Stimulated activated CD4-positive, alpha-beta T cell treated with anti-CD3 and anti-CD28 coated beads, Interleukin-2, amount 100 ng/mL, for 4 hours (primary cell): Measurements from ENCODE around the gene LRRC4B.

Experiments
- DNase-seq: peaks from one replicate; pipeline ENCODE4 v3.0.0-alpha.2; 2020; ENCODE audit warnings: low read depth

The LRRC4B gene

GRCh38 chr19:50506700-50507099 lies 61.5 kb downstream of the LRRC4B start:
- no peak for DNase-seq

- DNase-seq, result no peak
These were observed 62.2 kb downstream of the LRRC4B start for GRCh38 chr19:50505856-50506611.

GRCh38 chr19:50501568-50502475 lies 66.4 kb downstream of the LRRC4B start:
- no peak for DNase-seq

- no peak for DNase-seq
These were observed 67.1 kb downstream of the LRRC4B start for GRCh38 chr19:50501186-50501567.

- DNase-seq, result no peak
These were observed 67.5 kb downstream of the LRRC4B start for GRCh38 chr19:50500753-50501151.

GRCh38 chr19:50500060-50500752 lies 68.0 kb downstream of the LRRC4B start:
- no peak for DNase-seq

- DNase-seq, result no peak
These were observed 69.8 kb downstream of the LRRC4B start for GRCh38 chr19:50498219-50499056.

GRCh38 chr19:50497022-50497405 lies 71.2 kb downstream of the LRRC4B start:
- no peak for DNase-seq

- no peak for DNase-seq
These were observed 71.8 kb downstream of the LRRC4B start for GRCh38 chr19:50496189-50497021.

- no peak for DNase-seq
These were observed 73.2 kb downstream of the LRRC4B start for GRCh38 chr19:50495020-50495531.

- DNase-seq, result no peak
These were observed 73.8 kb downstream of the LRRC4B start for GRCh38 chr19:50494186-50495019.

GRCh38 chr19:50493171-50493570 lies 75.1 kb downstream of the LRRC4B start:
- no peak for DNase-seq

- DNase-seq, result peak; percentile 11
These were observed 75.8 kb downstream of the LRRC4B start for GRCh38 chr19:50492303-50493052.

- DNase-seq, result no peak
These were observed 77.2 kb downstream of the LRRC4B start for GRCh38 chr19:50490991-50491472.

- DNase-seq, result no peak
These were observed 77.8 kb downstream of the LRRC4B start for GRCh38 chr19:50490411-50490811.

- no peak for DNase-seq
These were observed 78.7 kb downstream of the LRRC4B start for GRCh38 chr19:50489461-50490011.

GRCh38 chr19:50488389-50489194 lies 79.6 kb downstream of the LRRC4B start:
- no peak for DNase-seq
